ENCODE measurements around the gene TNP2. TPM values are rescaled to one million over a fixed set of nuclear protein-coding genes. Genes with fewer than 3 reads are reported as not detected.

The TNP2 gene
- polyA plus RNA-seq, 1 of the 3 experiments (the other 2 are of a cell fraction), result not detected

DNA sequence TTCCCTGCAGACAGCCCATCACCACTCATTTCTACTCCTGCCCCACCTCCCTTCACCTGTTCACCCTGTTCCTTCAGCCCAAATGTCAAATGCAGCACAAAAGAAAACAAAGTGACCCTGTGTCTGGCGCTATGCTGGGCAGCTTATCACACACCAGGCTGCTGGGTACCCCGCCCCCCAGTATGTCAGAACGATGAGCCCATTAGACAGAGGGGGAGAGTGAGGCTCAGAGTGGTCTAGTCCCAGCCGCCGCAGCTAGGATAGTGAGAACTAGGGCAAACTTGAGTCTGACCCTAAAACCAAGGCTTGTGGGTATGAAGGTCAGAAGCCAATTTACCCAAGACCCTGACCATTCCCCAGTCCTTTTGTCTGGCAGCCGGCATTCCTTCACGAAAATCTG lies 4.0 kb downstream of the TNP2 start:
- H3K9me3 ChIP-seq, result no peaks in the 10 kb centered on the region
- H3F3A ChIP-seq (replicated peaks; ENCODE audit: insufficient read depth), result no peaks in the 10 kb centered on the region
- ChIA-PET POLR2A (no interaction called here), CTCF (interaction anchor here (14.4 kb wide), 1 partner anchor 297 kb away, joined by 318 read pairs; no protein-coding TSS in a partner anchor)
- no peak overlapping the region for H3K9ac ChIP-seq
- H3K27ac ChIP-seq (ENCODE audit: low read depth in 2 of 2, low read length in 1 of 2), result no peak overlapping the region
- DNase-seq, result no peak
- no peaks in the 10 kb centered on the region for H4K20me1 ChIP-seq (ENCODE audit: insufficient read depth)
- H3K4me3 ChIP-seq (ENCODE audit: low read depth in 2 of 2, low read length in 1 of 2), result no peak overlapping the region
- H3K4me1 ChIP-seq (ENCODE audit: control insufficient read depth in 1 of 2, insufficient read depth in 2 of 2, low read depth in 1 of 2, low read length in 1 of 2), result no peaks in the 10 kb centered on the region
- 87% methylated on average over 7 of the region's 7 CpGs for WGBS (ENCODE audit: low lambda C conversion rate)
- H3K36me3 ChIP-seq (replicated peaks in 1 of 2; ENCODE audit: control insufficient read depth in 1 of 2, insufficient read depth in 2 of 2, low read length in 1 of 2), result no peaks in the 10 kb centered on the region
- TF ChIP-seq RAD21 (IDR thresholded peaks at IDR 0.05; ENCODE audit: low read length), result no peak
- TF ChIP-seq USF2 (IDR thresholded peaks at IDR 0.05; ENCODE audit: borderline replicate concordance, low read depth, low read length), result no peak
- TF ChIP-seq, protein P1, sequence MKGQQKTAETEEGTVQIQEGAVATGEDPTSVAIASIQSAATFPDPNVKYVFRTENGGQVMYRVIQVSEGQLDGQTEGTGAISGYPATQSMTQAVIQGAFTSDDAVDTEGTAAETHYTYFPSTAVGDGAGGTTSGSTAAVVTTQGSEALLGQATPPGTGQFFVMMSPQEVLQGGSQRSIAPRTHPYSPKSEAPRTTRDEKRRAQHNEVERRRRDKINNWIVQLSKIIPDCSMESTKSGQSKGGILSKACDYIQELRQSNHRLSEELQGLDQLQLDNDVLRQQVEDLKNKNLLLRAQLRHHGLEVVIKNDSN (IDR thresholded peaks at IDR 0.05; ENCODE audit: borderline replicate concordance, low read depth), result no peak
- no peak for TF ChIP-seq NFIC (IDR thresholded peaks at IDR 0.05; ENCODE audit: borderline replicate concordance)
- TF ChIP-seq GATA2 (CRISPR knock-in tag; IDR thresholded peaks at IDR 0.05), result no peak
- no peak for TF ChIP-seq GABPA (IDR thresholded peaks at IDR 0.05; ENCODE audit: low read depth)
- no peak for TF ChIP-seq PBX3 (IDR thresholded peaks at IDR 0.05)
- TF ChIP-seq, protein P2, sequence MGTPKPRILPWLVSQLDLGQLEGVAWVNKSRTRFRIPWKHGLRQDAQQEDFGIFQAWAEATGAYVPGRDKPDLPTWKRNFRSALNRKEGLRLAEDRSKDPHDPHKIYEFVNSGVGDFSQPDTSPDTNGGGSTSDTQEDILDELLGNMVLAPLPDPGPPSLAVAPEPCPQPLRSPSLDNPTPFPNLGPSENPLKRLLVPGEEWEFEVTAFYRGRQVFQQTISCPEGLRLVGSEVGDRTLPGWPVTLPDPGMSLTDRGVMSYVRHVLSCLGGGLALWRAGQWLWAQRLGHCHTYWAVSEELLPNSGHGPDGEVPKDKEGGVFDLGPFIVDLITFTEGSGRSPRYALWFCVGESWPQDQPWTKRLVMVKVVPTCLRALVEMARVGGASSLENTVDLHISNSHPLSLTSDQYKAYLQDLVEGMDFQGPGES (IDR thresholded peaks at IDR 0.05; ENCODE audit: low read depth, low read length), result no peak
- no peak for TF ChIP-seq SMC3 (IDR thresholded peaks at IDR 0.05; ENCODE audit: low read depth, low read length)
- TF ChIP-seq CHD2 (IDR thresholded peaks at IDR 0.05; ENCODE audit: low read length, partially characterized antibody), result no peak
- TF ChIP-seq NRF1 (IDR thresholded peaks at IDR 0.05; ENCODE audit: low read depth, low read length), result no peak
- TF ChIP-seq MXI1 (IDR thresholded peaks at IDR 0.05; ENCODE audit: low read depth, low read length), result no peak
- no peak for TF ChIP-seq MEF2A (IDR thresholded peaks at IDR 0.05; ENCODE audit: borderline replicate concordance, low read depth)
- no peaks in the 10 kb centered on the region for H3K9me2 ChIP-seq
- H2AFZ ChIP-seq (ENCODE audit: low read depth), result no peak overlapping the region
- H3K27me3 ChIP-seq (ENCODE audit: insufficient read depth), result no peaks in the 10 kb centered on the region; the same call in 1 of the 2 replicates
- H3K79me2 ChIP-seq (ENCODE audit: insufficient read depth), result no peaks in the 10 kb centered on the region
- no peak overlapping the region for H3K4me2 ChIP-seq

All from SK-N-SH (cell line).